ENCODE data around the gene LITAF. TPM values are rescaled to one million over a fixed set of nuclear protein-coding genes. Genes with fewer than 3 reads are reported as not detected.

The LITAF gene
- total RNA-seq, result 100 to 1,000 TPM; 163 to 171 TPM

GRCh38 chr16:11586856-11587642 is at the start of gene LITAF:
Gene LITAF (minus strand): TSS chr16:11586919. CDS start chr16:11556730, 30,189 bp downstream.

Other genes with a start within 250 kb of the LITAF start
- 10 to 100 TPM; 58.4 to 59.7 TPM for gene RMI2, start 241.5 kb downstream of the LITAF start, total RNA-seq
- gene SNN, start 81.5 kb upstream of the LITAF start, total RNA-seq, result 10 to 100 TPM; 31.5 to 31.9 TPM
- gene TXNDC11, start 155.9 kb upstream of the LITAF start, total RNA-seq, result 10 to 100 TPM; 36.8 to 38.3 TPM
- gene ZC3H7A, start 210.3 kb upstream of the LITAF start, total RNA-seq, result 10 to 100 TPM; 69.3 to 69.7 TPM